Mesendoderm (in vitro differentiated cells): ENCODE measurements around the gene VOPP1.
"Not testable (repeated sequence)": the region's sequence is repeated elsewhere in the genome, so short reads cannot be mapped to it uniquely, and the experiment has no call there.

Source experiments
- DNase-seq: peaks from one replicate; pipeline ENCODE4 v3.0.0; 2013
- H2AK5ac ChIP-seq: 2 replicates; pipeline ENCODE4 v1.6.1; 2013; ENCODE audit warnings: low read length, inconsistent platforms
- H2BK120ac ChIP-seq: 2 replicates; pipeline ENCODE4 v1.6.1; 2013; ENCODE audit warnings: low read depth, mild to moderate bottlenecking, low read length, moderate library complexity, mixed read lengths
- H2BK15ac ChIP-seq: replicated peaks from 2 replicates; pipeline ENCODE4 v1.6.1; 2013; ENCODE audit warnings: low read depth, mild to moderate bottlenecking, moderate library complexity
- H2BK5ac ChIP-seq: 2 replicates; pipeline ENCODE4 v1.6.1; 2013; ENCODE audit warnings: low read length, inconsistent platforms
- H3K18ac ChIP-seq: 2 replicates; pipeline ENCODE4 v1.6.1; 2013; ENCODE audit warnings: mild to moderate bottlenecking, low read length, mixed read lengths
- H3K23ac ChIP-seq: one replicate; pipeline ENCODE4 v1.6.1; 2013; ENCODE audit warnings: low read length
- H3K27ac ChIP-seq: 2 replicates; pipeline ENCODE4 v1.5.1; 2013; ENCODE audit warnings: low read depth, mild to moderate bottlenecking, inconsistent platforms, low read length, moderate library complexity
- H3K27me3 ChIP-seq: 2 replicates; pipeline ENCODE4 v1.6.1; 2013; ENCODE audit warnings: low read length, control low read depth, mild to moderate bottlenecking, inconsistent platforms; ENCODE audit not compliant: insufficient read depth, poor library complexity
- H3K36me3 ChIP-seq: 2 replicates; pipeline ENCODE4 v1.6.1; 2013; ENCODE audit warnings: low read length, inconsistent platforms; ENCODE audit not compliant: control insufficient read depth, insufficient read depth
- H3K4ac ChIP-seq: one replicate; pipeline ENCODE4 v1.6.1; 2013; ENCODE audit warnings: low read depth, mild to moderate bottlenecking, low read length, moderate library complexity
- H3K4me1 ChIP-seq: 2 replicates; pipeline ENCODE4 v1.6.1; 2013; ENCODE audit warnings: low read depth, low read length, inconsistent platforms; ENCODE audit not compliant: control insufficient read depth
- H3K4me2 ChIP-seq: 2 replicates; pipeline ENCODE4 v1.6.1; 2013; ENCODE audit warnings: low read length
- H3K4me3 ChIP-seq: 2 replicates; pipeline ENCODE4 v1.5.1; 2013; ENCODE audit warnings: mild to moderate bottlenecking, low read length
- H3K56ac ChIP-seq: one replicate; pipeline ENCODE4 v1.6.1; 2013; ENCODE audit warnings: low read length
- H3K79me1 ChIP-seq: 2 replicates; pipeline ENCODE4 v1.6.1; 2013; ENCODE audit warnings: low read length, inconsistent platforms
- H3K79me2 ChIP-seq: 2 replicates; pipeline ENCODE4 v1.6.1; 2013; ENCODE audit warnings: mild to moderate bottlenecking, low read length; ENCODE audit not compliant: control insufficient read depth, insufficient read depth
- H3K9ac ChIP-seq: 2 replicates; pipeline ENCODE4 v1.6.1; 2013; ENCODE audit warnings: low read length, inconsistent platforms
- H4K5ac ChIP-seq: one replicate; pipeline ENCODE4 v1.6.1; 2013; ENCODE audit warnings: low read length
- H4K8ac ChIP-seq: one replicate; pipeline ENCODE4 v1.6.1; 2013; ENCODE audit warnings: low read depth, mild to moderate bottlenecking, control low read depth, low read length, moderate library complexity
- WGBS: extraction: QIAGEN DNeasy Blood & Tissue Kit; methylation state at CpG from one replicate; pipeline ENCODE4 v1.1.7; 2013; ENCODE audit warnings: low lambda C conversion rate, missing lambda C conversion rate; ENCODE audit not compliant: insufficient coverage; ENCODE audit errors: extremely low coverage; 5-methylcytosine and 5-hydroxymethylcytosine counted together

VOPP1 gene

DNA sequence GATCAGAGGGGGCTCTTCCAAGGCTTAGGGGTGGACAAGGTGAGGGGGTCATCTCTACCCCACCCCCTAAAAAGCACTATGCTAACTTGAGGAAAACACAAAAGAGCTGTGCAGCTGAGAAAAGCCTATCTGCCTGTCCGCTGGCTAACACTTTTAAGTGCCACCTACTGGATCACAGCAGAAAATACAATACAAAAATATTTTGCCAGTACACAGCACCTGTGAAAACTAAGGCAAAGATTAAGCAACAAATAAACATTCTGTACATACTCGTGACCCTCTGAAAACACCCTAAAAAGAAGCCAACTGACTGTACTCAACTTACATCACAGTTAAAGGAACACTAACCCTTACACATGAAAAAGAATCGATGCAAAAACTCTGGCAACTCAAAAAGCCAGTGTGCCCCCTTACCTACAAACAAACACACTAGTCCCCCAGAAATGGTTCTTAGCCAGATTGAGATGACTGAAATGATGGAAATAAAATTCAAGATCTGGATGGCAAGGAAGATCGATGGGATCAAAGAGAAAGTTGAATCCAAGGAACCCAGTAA, 25.7 kb upstream of the VOPP1 start:
- not testable (repeated sequence) for H3K27me3 ChIP-seq, H2BK15ac ChIP-seq, H3K4me3 ChIP-seq, H3K27ac ChIP-seq, H3K56ac ChIP-seq, H3K23ac ChIP-seq, H3K4me2 ChIP-seq, H3K36me3 ChIP-seq, H2BK120ac ChIP-seq, H3K4ac ChIP-seq, H2AK5ac ChIP-seq, H3K4me1 ChIP-seq, H4K8ac ChIP-seq, H3K79me2 ChIP-seq, H4K5ac ChIP-seq, H3K18ac ChIP-seq, H3K9ac ChIP-seq, H2BK5ac ChIP-seq, DNase-seq, H3K79me1 ChIP-seq
- WGBS, result no CpG with 5 or more reads among the region's 4 CpGs

DNA sequence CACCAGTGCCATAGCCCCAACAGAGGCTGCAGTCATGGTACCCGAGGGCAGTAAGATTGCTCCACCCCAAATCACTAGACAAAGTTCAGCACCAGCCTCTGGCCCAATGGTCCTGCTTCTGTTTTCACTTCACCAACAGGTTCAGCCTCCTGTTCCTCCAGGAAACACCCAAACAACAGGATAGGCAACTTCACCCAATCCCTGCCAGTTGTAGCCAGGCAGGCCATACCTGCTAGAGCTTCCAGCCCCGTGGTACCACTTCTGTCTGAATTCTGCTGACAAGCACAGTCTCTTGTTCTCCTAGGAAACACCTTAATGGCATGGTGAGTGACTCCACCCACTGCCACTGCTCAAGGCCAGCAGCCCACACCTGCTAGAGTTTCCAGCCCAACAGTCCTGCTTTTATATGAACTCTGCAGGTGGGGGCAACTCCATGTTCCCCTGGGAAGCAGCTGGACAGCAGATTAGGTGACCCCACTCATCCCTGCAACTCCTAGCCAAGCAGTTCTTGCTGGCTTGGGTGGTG, 25.0 kb upstream of the VOPP1 start:
- not testable (repeated sequence) for H3K4me1 ChIP-seq, H3K56ac ChIP-seq, H2BK120ac ChIP-seq, H3K4me3 ChIP-seq, H3K36me3 ChIP-seq, H2AK5ac ChIP-seq, H3K27ac ChIP-seq, H3K18ac ChIP-seq, H3K23ac ChIP-seq, H3K79me1 ChIP-seq, DNase-seq, H3K4ac ChIP-seq, H3K79me2 ChIP-seq, H2BK15ac ChIP-seq, H2BK5ac ChIP-seq, H4K5ac ChIP-seq, H4K8ac ChIP-seq, H3K4me2 ChIP-seq, H3K9ac ChIP-seq, H3K27me3 ChIP-seq
- no CpG with 5 or more reads among the region's 2 CpGs for WGBS

DNA sequence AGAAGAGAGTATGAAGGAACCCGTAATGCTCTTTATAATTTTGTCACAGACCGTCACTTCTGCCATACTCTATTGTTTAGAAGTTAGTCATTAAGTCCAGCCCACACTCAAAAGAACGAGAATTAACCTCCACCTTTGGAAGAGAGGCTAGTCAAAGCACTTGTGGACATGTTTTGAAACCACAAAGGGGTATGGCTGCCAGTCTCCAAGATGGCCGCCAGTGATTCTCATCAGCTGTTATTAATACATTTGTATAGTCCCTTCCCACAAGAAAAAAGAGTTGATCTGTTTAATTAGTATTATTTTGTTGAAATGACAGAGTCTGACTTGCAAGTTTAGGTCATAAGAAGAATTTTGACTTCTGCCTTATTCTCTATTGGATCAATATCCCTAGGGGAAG, 23.2 kb upstream of the VOPP1 start:
- no peak overlapping the region for H3K4me3 ChIP-seq
- no peak overlapping the region for H4K5ac ChIP-seq
- no peaks in the 10 kb centered on the region for H3K79me2 ChIP-seq
- H3K27me3 ChIP-seq, result no peaks in the 10 kb centered on the region
- H3K4me2 ChIP-seq, result no peak overlapping the region
- no peak overlapping the region for H3K27ac ChIP-seq
- H3K18ac ChIP-seq, result no peak overlapping the region
- H3K4ac ChIP-seq, result no peak overlapping the region
- no peak overlapping the region for H4K8ac ChIP-seq
- H3K9ac ChIP-seq, result no peak overlapping the region
- no peak overlapping the region for H3K56ac ChIP-seq
- H2BK120ac ChIP-seq, result no peak overlapping the region
- no peak overlapping the region for H2BK5ac ChIP-seq
- H2BK15ac ChIP-seq, result no peak overlapping the region
- no CpG with 5 or more reads among the region's 4 CpGs for WGBS
- H3K23ac ChIP-seq, result no peak overlapping the region
- H3K79me1 ChIP-seq, result no peaks in the 10 kb centered on the region
- no peak for DNase-seq
- H3K36me3 ChIP-seq, result no peaks in the 10 kb centered on the region
- H3K4me1 ChIP-seq, result no peaks in the 10 kb centered on the region
- no peak overlapping the region for H2AK5ac ChIP-seq

DNA sequence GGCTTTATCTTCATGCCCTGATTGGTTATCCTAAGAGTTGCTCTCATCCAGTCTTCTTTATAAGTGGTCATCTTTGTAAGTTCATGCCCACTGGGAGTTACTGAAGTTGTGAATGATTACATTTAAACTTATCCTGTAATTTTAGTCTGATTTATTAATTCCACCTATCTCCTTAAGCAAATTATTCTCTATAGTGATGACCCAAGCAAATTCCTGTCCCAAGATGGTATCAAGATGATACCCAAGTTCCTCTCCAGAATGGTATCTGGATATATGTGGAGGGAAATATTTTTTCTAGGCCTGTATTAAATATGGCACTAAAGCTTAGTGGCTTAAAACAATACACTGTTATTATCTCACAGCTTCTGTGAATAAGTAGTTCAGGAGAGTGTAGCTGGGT, 22.6 kb upstream of the VOPP1 start:
- H3K23ac ChIP-seq, result no peak overlapping the region
- no peaks in the 10 kb centered on the region for H3K79me2 ChIP-seq
- no peaks in the 10 kb centered on the region for H3K36me3 ChIP-seq
- H3K27me3 ChIP-seq, result no peaks in the 10 kb centered on the region
- no peak overlapping the region for H3K9ac ChIP-seq
- DNase-seq, result no peak
- H3K4me2 ChIP-seq, result no peak overlapping the region
- H4K8ac ChIP-seq, result no peak overlapping the region
- no peak overlapping the region for H2BK5ac ChIP-seq
- no peaks in the 10 kb centered on the region for H3K4me1 ChIP-seq
- H3K18ac ChIP-seq, result no peak overlapping the region
- H2AK5ac ChIP-seq, result no peak overlapping the region
- H2BK15ac ChIP-seq, result no peak overlapping the region
- no peak overlapping the region for H2BK120ac ChIP-seq
- H3K4ac ChIP-seq, result no peak overlapping the region
- no peaks in the 10 kb centered on the region for H3K79me1 ChIP-seq
- H3K27ac ChIP-seq, result no peak overlapping the region
- no peak overlapping the region for H4K5ac ChIP-seq
- no peak overlapping the region for H3K4me3 ChIP-seq
- no peak overlapping the region for H3K56ac ChIP-seq

DNA sequence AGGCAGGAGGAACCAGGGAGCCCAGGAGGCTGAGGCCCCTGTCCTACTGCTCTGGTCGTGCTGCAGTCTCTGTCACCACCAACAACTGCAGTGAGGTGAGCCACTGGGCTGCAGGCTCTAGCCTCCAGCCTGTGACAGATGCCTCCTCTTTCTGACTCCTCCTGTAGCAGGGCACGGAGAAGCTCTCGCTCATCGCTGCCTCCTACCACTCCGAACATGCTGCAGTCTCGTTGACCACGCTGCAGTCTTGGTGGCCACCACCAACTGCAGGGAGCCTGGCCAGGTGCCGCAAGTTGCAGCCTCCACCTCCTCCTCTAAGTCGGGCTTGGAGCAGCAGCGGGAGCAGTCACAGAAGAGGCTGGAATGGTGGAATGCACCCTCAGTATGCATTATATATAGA, 22.1 kb upstream of the VOPP1 start:
- H2BK5ac ChIP-seq, result no peak overlapping the region
- no peak overlapping the region for H2BK120ac ChIP-seq
- no peaks in the 10 kb centered on the region for H3K27me3 ChIP-seq
- H2AK5ac ChIP-seq, result no peak overlapping the region
- no peaks in the 10 kb centered on the region for H3K36me3 ChIP-seq
- no peak overlapping the region for H3K4me2 ChIP-seq
- no peak overlapping the region for H3K18ac ChIP-seq
- WGBS, result no CpG with 5 or more reads among the region's 10 CpGs
- H3K4ac ChIP-seq, result no peak overlapping the region
- H3K79me2 ChIP-seq, result no peaks in the 10 kb centered on the region
- no peaks in the 10 kb centered on the region for H3K4me1 ChIP-seq
- DNase-seq, result peak; percentile 7
- no peak overlapping the region for H3K4me3 ChIP-seq
- no peak overlapping the region for H3K56ac ChIP-seq
- no peaks in the 10 kb centered on the region for H3K79me1 ChIP-seq
- H3K23ac ChIP-seq, result no peak overlapping the region
- no peak overlapping the region for H4K8ac ChIP-seq
- H3K27ac ChIP-seq, result no peak overlapping the region
- no peak overlapping the region for H4K5ac ChIP-seq
- H2BK15ac ChIP-seq, result no peak overlapping the region
- no peak overlapping the region for H3K9ac ChIP-seq
